Erythroblast (primary cell): ENCODE results near the gene MAGEA12.
"Not testable (repeated sequence)": the region's sequence is repeated elsewhere in the genome, so short reads cannot be mapped to it uniquely, and the experiment has no call there.

Source experiments
- GATA1 ChIP-seq: IDR thresholded peaks from 2 replicates; pipeline ENCODE4 v1.6.1; 2011; ENCODE audit warnings: low read depth, mild to moderate bottlenecking, control low read depth, low read length, moderate library complexity
- POLR2A ChIP-seq: IDR thresholded peaks from 2 replicates; pipeline ENCODE4 v1.6.1; 2011; ENCODE audit warnings: mild to moderate bottlenecking, low read length

- not testable (repeated sequence) for TF ChIP-seq POLR2A, GATA1
Measured at GRCh38 chrX:152754871-152755270, 21.3 kb downstream of the MAGEA12 start.
